ENCODE results near the gene SIMC1. TPM values are rescaled to one million over a fixed set of nuclear protein-coding genes. Genes with fewer than 3 reads are reported as not detected.
A peak's percentile ranks its signal among the peaks of the same experiment; 100 is the strongest.
"Not testable (repeated sequence)": the region's sequence is repeated elsewhere in the genome, so short reads cannot be mapped to it uniquely, and the experiment has no call there.

SIMC1 gene
- total RNA-seq, 1 experiment from 2014 or later: 25.4 TPM

GRCh38 chr5:176198299-176198698, 39.9 kb upstream of the SIMC1 start:
- DNase-seq (ENCODE audit: unreplicated experiment); H3K36me3 Mint-ChIP-seq (ENCODE audit: insufficient read depth, unreplicated experiment); intact Hi-C loops (cut with micrococcal nuclease); H3K27ac Mint-ChIP-seq (ENCODE audit: low read depth, unreplicated experiment); H3K9me3 Mint-ChIP-seq (ENCODE audit: unreplicated experiment); H3K4me1 Mint-ChIP-seq (ENCODE audit: insufficient read depth, unreplicated experiment); H3K27me3 Mint-ChIP-seq (ENCODE audit: insufficient read depth, unreplicated experiment); POLR2A ChIA-PET; BruUV-seq (replicated peaks); CTCF ChIA-PET; H3K4me3 Mint-ChIP-seq (ENCODE audit: unreplicated experiment): not testable (repeated sequence)

- H3K27ac Mint-ChIP-seq (ENCODE audit: low read depth, unreplicated experiment); BruUV-seq (replicated peaks); H3K27me3 Mint-ChIP-seq (ENCODE audit: insufficient read depth, unreplicated experiment); intact Hi-C loops (cut with micrococcal nuclease); H3K36me3 Mint-ChIP-seq (ENCODE audit: insufficient read depth, unreplicated experiment); H3K4me1 Mint-ChIP-seq (ENCODE audit: insufficient read depth, unreplicated experiment); POLR2A ChIA-PET; H3K9me3 Mint-ChIP-seq (ENCODE audit: unreplicated experiment): not testable (repeated sequence)
- H3K4me3 Mint-ChIP-seq (ENCODE audit: unreplicated experiment): peak overlapping the region; percentile 72
- CTCF ChIA-PET: interaction anchor here (0.5 kb wide), 1 partner anchor 512 kb away, joined by 3 read pairs; no protein-coding TSS in a partner anchor
- DNase-seq (ENCODE audit: unreplicated experiment): peak; percentile 24
Observed at GRCh38 chr5:176198991-176199733, 39.1 kb upstream of the SIMC1 start.

GRCh38 chr5:176199803-176200399, 38.3 kb upstream of the SIMC1 start:
- POLR2A ChIA-PET; intact Hi-C loops (cut with micrococcal nuclease); H3K4me1 Mint-ChIP-seq (ENCODE audit: insufficient read depth, unreplicated experiment); DNase-seq (ENCODE audit: unreplicated experiment); H3K27ac Mint-ChIP-seq (ENCODE audit: low read depth, unreplicated experiment); H3K36me3 Mint-ChIP-seq (ENCODE audit: insufficient read depth, unreplicated experiment); BruUV-seq (replicated peaks); H3K9me3 Mint-ChIP-seq (ENCODE audit: unreplicated experiment); H3K27me3 Mint-ChIP-seq (ENCODE audit: insufficient read depth, unreplicated experiment): not testable (repeated sequence)
- peak overlapping the region; percentile 72 for H3K4me3 Mint-ChIP-seq (ENCODE audit: unreplicated experiment)
- CTCF ChIA-PET: interaction anchor here (0.5 to 0.6 kb wide), 2 partner anchors 512 to 1251 kb away, joined by 3 read pairs; no protein-coding TSS in a partner anchor

- H3K36me3 Mint-ChIP-seq (ENCODE audit: insufficient read depth, unreplicated experiment): no peaks in the 10 kb centered on the region
- TF ChIP-seq CTCF (IDR thresholded peaks at IDR 0.05; ENCODE audit: unreplicated experiment): no peak
- no peak overlapping the region for H3K27ac Mint-ChIP-seq (ENCODE audit: low read depth, unreplicated experiment)
- no peak overlapping the region for H3K4me3 Mint-ChIP-seq (ENCODE audit: unreplicated experiment)
- H3K4me1 Mint-ChIP-seq (ENCODE audit: insufficient read depth, unreplicated experiment): no peaks in the 10 kb centered on the region
- intact Hi-C loops (cut with micrococcal nuclease): no loop called here
- no peak for DNase-seq (ENCODE audit: unreplicated experiment)
- no TSS peak for BruUV-seq (replicated peaks)
- no peaks in the 10 kb centered on the region for H3K27me3 Mint-ChIP-seq (ENCODE audit: insufficient read depth, unreplicated experiment)
- CTCF ChIA-PET: no interaction called here
- POLR2A ChIA-PET: no interaction called here
- no peaks in the 10 kb centered on the region for H3K9me3 Mint-ChIP-seq (ENCODE audit: unreplicated experiment)
Observed at GRCh38 chr5:176201811-176202210, 36.4 kb upstream of the SIMC1 start.

- intact Hi-C loops (cut with micrococcal nuclease): no loop called here
- CTCF ChIA-PET: interaction anchor here (0.6 kb wide), 1 partner anchor 32 kb away, joined by 3 read pairs; no protein-coding TSS in a partner anchor
- TF ChIP-seq CTCF (IDR thresholded peaks at IDR 0.05; ENCODE audit: unreplicated experiment): no peak
Observed at GRCh38 chr5:176203086-176203485, 35.1 kb upstream of the SIMC1 start.

GRCh38 chr5:176203535-176203934, 34.7 kb upstream of the SIMC1 start:
- H3K36me3 Mint-ChIP-seq (ENCODE audit: insufficient read depth, unreplicated experiment); DNase-seq (ENCODE audit: unreplicated experiment); BruUV-seq (replicated peaks); H3K9me3 Mint-ChIP-seq (ENCODE audit: unreplicated experiment); POLR2A ChIA-PET; intact Hi-C loops (cut with micrococcal nuclease); CTCF ChIA-PET; H3K4me3 Mint-ChIP-seq (ENCODE audit: unreplicated experiment); H3K27me3 Mint-ChIP-seq (ENCODE audit: insufficient read depth, unreplicated experiment); H3K4me1 Mint-ChIP-seq (ENCODE audit: insufficient read depth, unreplicated experiment); H3K27ac Mint-ChIP-seq (ENCODE audit: low read depth, unreplicated experiment): not testable (repeated sequence)

More at GRCh38 chr5:176203086-176203485, 35.1 kb upstream of the SIMC1 start:
- POLR2A ChIA-PET: no interaction called here
- Mint-ChIP-seq H3K27ac (ENCODE audit: low read depth, unreplicated experiment) (no peak overlapping the region), H3K36me3 (ENCODE audit: insufficient read depth, unreplicated experiment) (no peaks in the 10 kb centered on the region), H3K9me3 (ENCODE audit: unreplicated experiment) (no peaks in the 10 kb centered on the region), H3K27me3 (ENCODE audit: insufficient read depth, unreplicated experiment) (no peaks in the 10 kb centered on the region), H3K4me1 (ENCODE audit: insufficient read depth, unreplicated experiment) (no peaks in the 10 kb centered on the region), H3K4me3 (ENCODE audit: unreplicated experiment) (no peak overlapping the region)
- no TSS peak for BruUV-seq (replicated peaks)
- DNase-seq (ENCODE audit: unreplicated experiment): no peak

- H3K9me3 Mint-ChIP-seq (ENCODE audit: unreplicated experiment); BruUV-seq (replicated peaks); CTCF ChIA-PET: not testable (repeated sequence)
Observed at GRCh38 chr5:176214466-176215021, 23.7 kb upstream of the SIMC1 start.

More at GRCh38 chr5:176214466-176215021, 23.7 kb upstream of the SIMC1 start:
- POLR2A ChIA-PET: interaction anchor here (0.5 to 0.6 kb wide), 2 partner anchors 55 to 107 kb away, joined by 3 to 4 read pairs; no protein-coding TSS in a partner anchor
- H3K36me3 Mint-ChIP-seq (ENCODE audit: insufficient read depth, unreplicated experiment); H3K4me3 Mint-ChIP-seq (ENCODE audit: unreplicated experiment); H3K4me1 Mint-ChIP-seq (ENCODE audit: insufficient read depth, unreplicated experiment); DNase-seq (ENCODE audit: unreplicated experiment); H3K27ac Mint-ChIP-seq (ENCODE audit: low read depth, unreplicated experiment); intact Hi-C loops (cut with micrococcal nuclease): not testable (repeated sequence)
- H3K27me3 Mint-ChIP-seq (ENCODE audit: insufficient read depth, unreplicated experiment): peaks cover 12% of the 10 kb centered on the region
